Sigmoid colon (tissue), 7 donors: ENCODE results near the gene ADGRG3. TPM values are rescaled to one million over a fixed set of nuclear protein-coding genes. Genes with fewer than 3 reads are reported as not detected.

Experiments used
- DNase-seq: peaks from one replicate; pipeline ENCODE4 v3.0.0-alpha.2; 2019
- H3K27ac ChIP-seq, 4 donors: fragments of 200-600 bp; sonication (generic); one replicate each; pipeline ENCODE4 v1.5.1; 2016 to 2019; ENCODE audit warnings: mild to moderate bottlenecking in 1 of 4
- H3K27me3 ChIP-seq, 3 donors: fragments of 200-600 bp; sonication (generic); one replicate each; pipeline ENCODE4 v1.5.1; 2019; ENCODE audit warnings: mild to moderate bottlenecking in 1 of 3
- H3K36me3 ChIP-seq, 4 donors: fragments of 200-600 bp; sonication (generic); one replicate each; pipeline ENCODE4 v1.5.1; 2016 to 2019
- H3K4me1 ChIP-seq, 4 donors: fragments of 200-600 bp; sonication (generic); one replicate each; pipeline ENCODE4 v1.5.1; 2017 to 2019
- H3K4me3 ChIP-seq, 4 donors: fragments of 200-600 bp; sonication (generic); one replicate each; pipeline ENCODE4 v1.5.1; 2017 to 2019; ENCODE audit warnings: mild to moderate bottlenecking in 2 of 4, moderate library complexity in 1 of 4
- H3K9me3 ChIP-seq, 4 donors: fragments of 200-600 bp in 3 of 4; sonication (generic) in 3 of 4; one replicate each; pipeline versions ENCODE4 v1.5.1 to v1.6.1; 2013 to 2019
- EP300 ChIP-seq, 4 donors: sonication (generic); formaldehyde crosslinking; IDR thresholded peaks; one replicate each; pipeline ENCODE4 v1.6.1; 2017; ENCODE audit warnings: antibody characterized with exemption in 4 of 4
- POLR2A ChIP-seq, 2 donors: fragments of 450-650 bp; IDR thresholded peaks; one replicate each; pipeline ENCODE4 v1.6.1; 2016; ENCODE audit warnings: antibody characterized with exemption in 2 of 2, mild to moderate bottlenecking in 2 of 2, moderate library complexity in 2 of 2
- POLR2AphosphoS5 ChIP-seq, 4 donors: sonication (generic); formaldehyde crosslinking; IDR thresholded peaks; one replicate each; pipeline ENCODE4 v1.6.1; 2017; ENCODE audit warnings: antibody characterized with exemption in 4 of 4
- WGBS, 2 donors: extraction: QIAGEN DNeasy Blood & Tissue Kit; methylation state at CpG; one replicate each; pipeline ENCODE4 v1.1.7; 2013; 5-methylcytosine and 5-hydroxymethylcytosine counted together
- intact Hi-C: fragments of 100-400 bp; cut with DNase I; formaldehyde crosslinking; loops from one replicate; pipeline ENCODE4 v1.15.1; 2023
- polyA plus RNA-seq, 3 donors: library from polyadenylated mRNA; stranded (reverse); fragments of 200-250 nt; gene quantifications; one replicate each; pipeline ENCODE4 v1.2.3, GENCODE V29; 2013
- total RNA-seq, 4 donors: library from RNA; depleted of rRNA; stranded (reverse); fragments of >200 nt; gene quantifications; one replicate each; pipeline ENCODE4 v1.1.0, GENCODE V29; 2016
- TF ChIP-seq, protein P1 (sequence below), 4 experiments: fragments of 450-650 bp in 3 of 4; fragments of 200-600 bp in 1 of 4; IDR thresholded peaks; one replicate each; pipeline ENCODE4 v1.5.1; 2016 to 2019; ENCODE audit warnings: antibody characterized with exemption in 4 of 4, mild to moderate bottlenecking in 3 of 4, moderate library complexity in 2 of 4
- donor health status: healthy with polysubstance abuse.
- donor health status: Bipolar disorder and iron deficiency.
- donor health status: healthy.

The ADGRG3 gene
- total and polyA plus RNA-seq, 7 donors: 0.69 to 6.6 (median 3.6) TPM

DNA sequence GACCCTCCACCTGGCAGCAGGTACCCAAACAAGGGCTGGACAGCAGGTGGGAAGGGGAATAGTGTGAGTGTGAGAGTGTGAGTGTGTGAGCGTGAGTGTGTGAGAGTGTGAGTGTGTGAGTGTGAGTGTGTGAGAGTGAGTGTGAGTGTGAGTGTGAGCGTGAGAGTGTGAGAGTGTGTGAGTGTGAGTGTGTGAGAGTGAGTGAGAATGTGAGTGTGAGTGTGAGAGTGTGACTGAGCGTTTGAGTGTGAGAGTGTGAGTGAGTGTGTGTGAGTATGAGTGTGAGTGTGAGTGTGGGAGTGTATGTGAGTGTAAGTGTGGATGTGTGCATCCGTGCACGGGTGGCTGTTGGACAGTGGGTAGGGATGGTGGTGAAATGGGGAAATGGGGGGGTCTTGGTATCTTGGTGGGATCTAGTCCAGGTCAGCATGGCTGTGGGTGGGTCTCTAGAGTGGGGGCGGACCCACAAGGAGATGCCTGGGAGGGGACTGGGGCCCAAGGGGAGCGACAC lies 39.3 kb upstream of the ADGRG3 start:
- H3K27me3 ChIP-seq: peaks cover 7 to 49% (median 22%) of the 10 kb centered on the region in 3 donors
- H3K4me3 ChIP-seq: peak overlapping the region; percentile 7 to 27 (median 22)
- intact Hi-C loops: no loop called here
- TF ChIP-seq POLR2A (IDR thresholded peaks at IDR 0.05) (no peak), POLR2AphosphoS5 (IDR thresholded peaks at IDR 0.05) (no peak), EP300 (IDR thresholded peaks at IDR 0.05) (no peak)
- TF ChIP-seq, protein P1, sequence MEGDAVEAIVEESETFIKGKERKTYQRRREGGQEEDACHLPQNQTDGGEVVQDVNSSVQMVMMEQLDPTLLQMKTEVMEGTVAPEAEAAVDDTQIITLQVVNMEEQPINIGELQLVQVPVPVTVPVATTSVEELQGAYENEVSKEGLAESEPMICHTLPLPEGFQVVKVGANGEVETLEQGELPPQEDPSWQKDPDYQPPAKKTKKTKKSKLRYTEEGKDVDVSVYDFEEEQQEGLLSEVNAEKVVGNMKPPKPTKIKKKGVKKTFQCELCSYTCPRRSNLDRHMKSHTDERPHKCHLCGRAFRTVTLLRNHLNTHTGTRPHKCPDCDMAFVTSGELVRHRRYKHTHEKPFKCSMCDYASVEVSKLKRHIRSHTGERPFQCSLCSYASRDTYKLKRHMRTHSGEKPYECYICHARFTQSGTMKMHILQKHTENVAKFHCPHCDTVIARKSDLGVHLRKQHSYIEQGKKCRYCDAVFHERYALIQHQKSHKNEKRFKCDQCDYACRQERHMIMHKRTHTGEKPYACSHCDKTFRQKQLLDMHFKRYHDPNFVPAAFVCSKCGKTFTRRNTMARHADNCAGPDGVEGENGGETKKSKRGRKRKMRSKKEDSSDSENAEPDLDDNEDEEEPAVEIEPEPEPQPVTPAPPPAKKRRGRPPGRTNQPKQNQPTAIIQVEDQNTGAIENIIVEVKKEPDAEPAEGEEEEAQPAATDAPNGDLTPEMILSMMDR (IDR thresholded peaks at IDR 0.05): no peak
- no peak for DNase-seq
- no peaks in the 10 kb centered on the region for H3K36me3 ChIP-seq
- peaks cover 0 to 11% (median 10%) of the 10 kb centered on the region in 4 donors for H3K4me1 ChIP-seq
- 53 to 75% methylated on average over 6 to 7 of the region's 7 CpGs for WGBS, 2 donors
- H3K27ac ChIP-seq: peak overlapping the region in 3 of 4 donors; percentile 26 to 64 (median 41)
- H3K9me3 ChIP-seq: no peaks in the 10 kb centered on the region

DNA sequence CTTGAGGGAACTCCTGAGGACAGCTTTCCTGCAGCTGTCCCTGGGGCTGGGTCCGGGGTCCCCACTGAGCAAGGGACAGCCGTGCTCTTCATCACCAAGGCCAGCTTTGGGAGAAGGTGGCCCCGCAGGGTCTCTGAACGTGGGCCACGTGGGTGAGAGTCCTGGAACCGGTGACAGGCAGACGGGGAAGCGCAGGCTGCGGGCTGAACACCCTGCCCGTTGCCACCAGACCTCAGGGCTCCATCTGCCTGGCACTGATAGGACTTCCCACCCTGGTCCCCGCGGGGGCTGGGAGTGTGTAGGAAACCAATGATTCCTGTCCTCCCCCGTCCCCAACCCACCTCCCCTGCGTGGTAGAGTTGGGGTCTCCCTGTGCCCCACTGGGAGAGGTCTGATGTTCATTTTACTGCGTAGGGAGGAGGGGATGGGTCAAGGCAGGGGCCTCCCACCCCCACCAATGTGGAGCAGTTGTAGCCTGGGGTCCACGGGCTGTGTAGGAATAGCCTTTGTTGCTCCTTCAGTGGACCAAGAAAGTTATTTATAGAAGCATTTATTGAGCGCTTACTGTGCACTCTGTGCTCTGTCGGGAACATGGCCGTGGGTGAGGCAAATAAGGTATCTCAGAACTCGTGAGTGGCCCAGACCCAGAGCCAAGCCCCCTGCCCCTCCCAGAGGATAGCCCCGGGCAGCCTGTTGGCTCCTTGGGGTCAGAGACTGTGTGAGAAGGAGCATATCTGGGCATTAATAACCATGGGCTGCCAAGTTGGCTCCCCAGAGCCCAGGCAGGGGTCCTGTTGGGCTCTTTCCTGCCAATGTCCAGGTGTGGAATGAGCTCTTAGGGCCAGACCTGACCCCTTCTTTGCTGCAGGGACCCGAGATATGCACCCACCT lies 38.3 kb upstream of the ADGRG3 start:
- Histone ChIP-seq H3K27ac (peak overlapping the region in 3 of 4 donors; percentile 26 to 64 (median 41)), H3K4me3 (peak overlapping the region; percentile 7 to 27 (median 22)), H3K9me3 (no peaks in the 10 kb centered on the region), H3K27me3 (peaks cover 7 to 59% (median 22%) of the 10 kb centered on the region in 3 donors), H3K4me1 (peaks cover 0 to 11% (median 10%) of the 10 kb centered on the region in 4 donors), H3K36me3 (no peaks in the 10 kb centered on the region)
- 47 to 73% methylated on average over 22 of the region's 22 CpGs for WGBS, 2 donors
- intact Hi-C loops: no loop called here
- no peak for TF ChIP-seq EP300 (IDR thresholded peaks at IDR 0.05)
- TF ChIP-seq, protein P1 (IDR thresholded peaks at IDR 0.05): no peak
- no peak for TF ChIP-seq POLR2A (IDR thresholded peaks at IDR 0.05)
- no peak for TF ChIP-seq POLR2AphosphoS5 (IDR thresholded peaks at IDR 0.05)
- no peak for DNase-seq

DNA sequence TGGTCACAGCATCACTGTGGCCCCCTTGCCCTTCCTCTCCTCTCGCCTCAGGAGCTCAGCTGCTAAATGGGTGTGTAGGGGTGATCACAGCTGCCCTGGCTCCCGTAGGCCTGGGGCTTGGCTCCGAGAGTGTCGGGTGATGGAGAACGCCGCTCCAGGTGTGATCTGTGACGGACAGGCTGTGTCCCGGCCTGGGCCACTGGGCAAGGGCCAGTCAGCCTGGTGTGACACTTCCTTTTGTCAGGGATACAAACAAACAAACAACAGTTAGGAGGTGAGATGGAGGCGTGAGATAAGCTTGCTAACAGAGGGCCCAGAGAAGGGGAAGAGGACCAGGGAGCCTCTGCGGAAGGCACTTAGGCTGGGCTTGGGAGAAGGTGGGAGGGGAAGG lies 37.7 kb upstream of the ADGRG3 start:
- Histone ChIP-seq H3K9me3 (no peaks in the 10 kb centered on the region), H3K27me3 (peaks cover 7 to 65% (median 22%) of the 10 kb centered on the region in 3 donors), H3K36me3 (no peaks in the 10 kb centered on the region), H3K4me3 (peak overlapping the region in 2 of 4 donors; percentile 24 to 27), H3K4me1 (peaks cover 0 to 11% (median 10%) of the 10 kb centered on the region in 4 donors), H3K27ac (peak overlapping the region in 2 of 4 donors; percentile 41 to 64)
- TF ChIP-seq, protein P1 (IDR thresholded peaks at IDR 0.05): no peak
- no peak for TF ChIP-seq POLR2A (IDR thresholded peaks at IDR 0.05)
- no peak for TF ChIP-seq EP300 (IDR thresholded peaks at IDR 0.05)
- TF ChIP-seq POLR2AphosphoS5 (IDR thresholded peaks at IDR 0.05): no peak
- 67 to 73% methylated on average over 10 of the region's 10 CpGs for WGBS, 2 donors
- intact Hi-C loops: no loop called here
- no peak for DNase-seq

DNA sequence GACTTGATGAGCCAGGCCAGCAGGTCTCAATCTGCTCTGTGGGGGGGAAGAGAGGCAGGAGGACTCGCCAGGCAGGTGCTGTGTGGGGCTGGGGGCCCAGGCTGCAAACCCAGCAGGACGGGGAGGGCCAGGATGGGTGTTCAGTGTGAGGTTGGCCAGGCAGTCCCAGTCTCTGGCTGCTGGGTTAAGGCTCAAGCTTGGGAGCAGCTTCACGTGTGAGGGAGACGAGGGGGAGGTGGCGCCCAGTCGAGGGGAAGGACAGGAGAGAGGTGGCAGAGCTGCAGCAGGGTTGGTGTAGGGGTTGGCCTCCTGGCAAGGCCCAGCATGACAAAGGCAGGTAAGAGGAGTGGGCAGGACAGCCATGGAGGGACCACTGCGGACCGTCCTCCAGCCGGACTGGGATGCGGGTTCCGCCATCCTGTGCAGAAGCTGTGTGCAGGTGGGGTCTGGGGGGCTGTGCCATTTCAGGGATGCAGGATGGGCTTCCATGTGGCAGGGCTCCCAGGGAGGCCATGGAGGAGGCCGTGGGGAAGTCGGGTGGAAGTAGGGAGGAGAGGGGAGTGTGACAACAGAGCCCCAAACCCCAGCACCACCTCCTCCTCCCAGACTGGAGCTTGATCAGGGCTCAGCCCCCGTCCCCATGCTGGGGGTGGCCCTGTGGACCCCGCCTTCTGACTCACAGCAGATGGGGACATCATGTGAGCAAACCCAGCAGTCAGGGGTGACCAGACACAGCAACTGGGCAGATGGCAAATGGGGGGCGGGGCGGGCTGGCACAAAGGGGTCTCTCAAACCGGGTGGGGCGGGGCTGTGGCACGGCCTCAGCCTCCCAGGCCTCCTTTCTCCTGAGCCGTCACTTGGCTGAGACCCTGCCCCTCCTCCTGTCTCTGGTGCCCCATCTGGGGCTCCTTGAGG lies 36.9 kb upstream of the ADGRG3 start:
- TF ChIP-seq POLR2A (IDR thresholded peaks at IDR 0.05): no peak
- TF ChIP-seq EP300 (IDR thresholded peaks at IDR 0.05): no peak
- TF ChIP-seq POLR2AphosphoS5 (IDR thresholded peaks at IDR 0.05): no peak
- peaks cover 0 to 11% (median 10%) of the 10 kb centered on the region in 4 donors for H3K4me1 ChIP-seq

More for the DNA sequence above, 36.9 kb upstream of the ADGRG3 start:
- no peaks in the 10 kb centered on the region for H3K36me3 ChIP-seq
- H3K9me3 ChIP-seq: no peaks in the 10 kb centered on the region
- peak; percentile 71 for DNase-seq
- peaks cover 7 to 73% (median 25%) of the 10 kb centered on the region in 3 donors for H3K27me3 ChIP-seq
- H3K27ac ChIP-seq: peak overlapping the region in 2 of 4 donors; percentile 38 to 41
- H3K4me3 ChIP-seq: peak overlapping the region in 1 of 4 donors; percentile 27
- WGBS, 2 donors: 80 to 84% methylated on average over 21 of the region's 21 CpGs
- intact Hi-C loops: no loop called here
